Loucy (cell line): ENCODE data around the gene IL10RB.

Source experiments
- EZH2phosphoT487 ChIP-seq: fragments of 200-600 bp; IDR thresholded peaks from 2 replicates; pipeline ENCODE4 v1.6.1; 2018; ENCODE audit warnings: antibody characterized with exemption, mild to moderate bottlenecking, moderate library complexity, borderline replicate concordance
- TF ChIP-seq, protein P1 (sequence below): fragments of 200-600 bp; sonication (generic); conservative IDR thresholded peaks from 2 replicates; pipeline ENCODE4 v1.5.1; 2014; ENCODE audit warnings: mild to moderate bottlenecking, antibody characterized with exemption, low read length

DNA sequence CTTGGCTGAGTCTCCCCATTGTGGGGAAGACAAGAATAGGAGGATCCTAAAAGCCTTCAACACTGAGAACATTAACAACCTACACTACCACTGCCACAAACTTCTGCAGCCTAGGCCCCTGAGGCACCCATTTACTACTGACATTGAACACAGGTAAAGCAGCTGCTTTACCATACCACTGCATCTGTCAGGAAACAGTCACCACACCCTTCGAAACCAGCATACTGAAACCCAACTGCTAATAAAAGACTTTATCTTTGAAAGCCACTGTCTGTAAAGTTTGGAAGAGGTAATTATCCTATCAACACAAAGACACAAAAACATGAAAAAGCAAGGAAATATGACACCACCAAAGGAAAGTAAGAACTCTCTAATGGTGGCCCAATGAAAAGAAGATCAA is 66.0 kb downstream of the IL10RB start:
- TF ChIP-seq, protein P1, sequence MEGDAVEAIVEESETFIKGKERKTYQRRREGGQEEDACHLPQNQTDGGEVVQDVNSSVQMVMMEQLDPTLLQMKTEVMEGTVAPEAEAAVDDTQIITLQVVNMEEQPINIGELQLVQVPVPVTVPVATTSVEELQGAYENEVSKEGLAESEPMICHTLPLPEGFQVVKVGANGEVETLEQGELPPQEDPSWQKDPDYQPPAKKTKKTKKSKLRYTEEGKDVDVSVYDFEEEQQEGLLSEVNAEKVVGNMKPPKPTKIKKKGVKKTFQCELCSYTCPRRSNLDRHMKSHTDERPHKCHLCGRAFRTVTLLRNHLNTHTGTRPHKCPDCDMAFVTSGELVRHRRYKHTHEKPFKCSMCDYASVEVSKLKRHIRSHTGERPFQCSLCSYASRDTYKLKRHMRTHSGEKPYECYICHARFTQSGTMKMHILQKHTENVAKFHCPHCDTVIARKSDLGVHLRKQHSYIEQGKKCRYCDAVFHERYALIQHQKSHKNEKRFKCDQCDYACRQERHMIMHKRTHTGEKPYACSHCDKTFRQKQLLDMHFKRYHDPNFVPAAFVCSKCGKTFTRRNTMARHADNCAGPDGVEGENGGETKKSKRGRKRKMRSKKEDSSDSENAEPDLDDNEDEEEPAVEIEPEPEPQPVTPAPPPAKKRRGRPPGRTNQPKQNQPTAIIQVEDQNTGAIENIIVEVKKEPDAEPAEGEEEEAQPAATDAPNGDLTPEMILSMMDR: no peak
- no peak for TF ChIP-seq EZH2phosphoT487
